Stimulated activated naive CD8-positive, alpha-beta T cell treated with anti-CD3 and anti-CD28 coated beads, Interleukin-15, amount 100 ng/mL, for 72 hours (primary cell): ENCODE results near the gene CFAP52.
"Not testable (repeated sequence)": the region's sequence is repeated elsewhere in the genome, so short reads cannot be mapped to it uniquely, and the experiment has no call there.

Experiments
- ATAC-seq: fragments of 150-1000 bp; cut with Tn5 transposase; 2 replicates; pipeline ENCODE4 v1.10.0; 2021; ENCODE audit warnings: mild to moderate bottlenecking, moderate library complexity
- DNase-seq, 2 donors: peaks; one replicate each; pipeline ENCODE4 v3.0.0; 2021 to 2022
- H3K27ac Mint-ChIP-seq, 2 donors: one replicate each; pipeline ENCODE4 v1.8.0; 2022; ENCODE audit warnings: mild to moderate bottlenecking in 2 of 2, mixed read lengths in 2 of 2, moderate library complexity in 2 of 2
- H3K27me3 Mint-ChIP-seq: one replicate; pipeline ENCODE4 v1.8.0; 2022; ENCODE audit warnings: mixed read lengths
- H3K4me1 Mint-ChIP-seq: one replicate; pipeline ENCODE4 v1.8.0; 2022; ENCODE audit warnings: mild to moderate bottlenecking, mixed read lengths
- H3K4me3 Mint-ChIP-seq, 2 donors: one replicate each; pipeline ENCODE4 v1.8.0; 2022; ENCODE audit warnings: mild to moderate bottlenecking in 2 of 2, mixed read lengths in 2 of 2, moderate library complexity in 1 of 2
- H3K9me3 Mint-ChIP-seq, 2 donors: one replicate each; pipeline ENCODE4 v1.8.0; 2022; ENCODE audit warnings: mixed read lengths in 2 of 2

The CFAP52 gene

GRCh38 chr17:9576521-9577372, at the start of gene CFAP52:
Gene CFAP52, plus strand, starts transcription at chr17:9576642. Its CDS starts 54 bp downstream, at chr17:9576696.
- Mint-ChIP-seq H3K27me3 (no peaks in the 10 kb centered on the region), H3K27ac (peak within 1 kb of the TSS; percentile 77 to 91), H3K4me3 (peak within 1 kb of the TSS; percentile 94 to 96), H3K9me3 (no peaks in the 10 kb centered on the region), H3K4me1 (peaks cover 24% of the 10 kb centered on the region)
- ATAC-seq: peak; percentile 75
- peak; percentile 66 to 75 for DNase-seq

GRCh38 chr17:9527788-9528187, 48.7 kb upstream of the CFAP52 start:
- Mint-ChIP-seq H3K27ac (no peak overlapping the region), H3K9me3 (no peaks in the 10 kb centered on the region), H3K4me1 (peaks cover 8% of the 10 kb centered on the region), H3K4me3 (no peak overlapping the region), H3K27me3 (no peaks in the 10 kb centered on the region)
- DNase-seq (no peak), ATAC-seq (no peak)

GRCh38 chr17:9529033-9529700, 47.3 kb upstream of the CFAP52 start:
- ATAC-seq: peak; percentile 98
- DNase-seq: no peak
- peak overlapping the region in 1 of 2 donors; percentile 74 for H3K27ac Mint-ChIP-seq

GRCh38 chr17:9531034-9531433, 45.4 kb upstream of the CFAP52 start:
- DNase-seq (no peak), ATAC-seq (no peak)
- no peak overlapping the region for H3K4me3 Mint-ChIP-seq
- H3K4me1 Mint-ChIP-seq: peaks cover 8% of the 10 kb centered on the region
- no peaks in the 10 kb centered on the region for H3K27me3 Mint-ChIP-seq
- H3K9me3 Mint-ChIP-seq: no peaks in the 10 kb centered on the region
- H3K27ac Mint-ChIP-seq: no peak overlapping the region

More at GRCh38 chr17:9529033-9529700, 47.3 kb upstream of the CFAP52 start:
- Mint-ChIP-seq H3K27me3 (no peaks in the 10 kb centered on the region), H3K4me3 (no peak overlapping the region), H3K9me3 (no peaks in the 10 kb centered on the region), H3K4me1 (peaks cover 8% of the 10 kb centered on the region)

- no peak for DNase-seq
- ATAC-seq: no peak
- no peaks in the 10 kb centered on the region for H3K9me3 Mint-ChIP-seq
- no peak overlapping the region for H3K27ac Mint-ChIP-seq
- H3K4me1 Mint-ChIP-seq: peaks cover 8% of the 10 kb centered on the region
- no peaks in the 10 kb centered on the region for H3K27me3 Mint-ChIP-seq
- no peak overlapping the region for H3K4me3 Mint-ChIP-seq
Measured at GRCh38 chr17:9532715-9533114, 43.7 kb upstream of the CFAP52 start.

- Mint-ChIP-seq H3K4me1 (peaks cover 8% of the 10 kb centered on the region), H3K4me3 (no peak overlapping the region), H3K9me3 (no peaks in the 10 kb centered on the region), H3K27me3 (no peaks in the 10 kb centered on the region), H3K27ac (no peak overlapping the region)
- DNase-seq (no peak), ATAC-seq (no peak)
Measured at GRCh38 chr17:9533441-9533840, 43.0 kb upstream of the CFAP52 start.

GRCh38 chr17:9536061-9536460, 40.4 kb upstream of the CFAP52 start:
- Mint-ChIP-seq H3K9me3 (no peaks in the 10 kb centered on the region), H3K4me1 (no peaks in the 10 kb centered on the region), H3K27ac (no peak overlapping the region), H3K4me3 (no peak overlapping the region), H3K27me3 (no peaks in the 10 kb centered on the region)
- DNase-seq (no peak), ATAC-seq (no peak)

- Mint-ChIP-seq H3K27me3 (no peaks in the 10 kb centered on the region), H3K9me3 (no peaks in the 10 kb centered on the region), H3K4me3 (no peak overlapping the region), H3K4me1 (no peaks in the 10 kb centered on the region), H3K27ac (no peak overlapping the region)
- DNase-seq: no peak
- no peak for ATAC-seq
Measured at GRCh38 chr17:9537177-9537776, 39.2 kb upstream of the CFAP52 start.

GRCh38 chr17:9538626-9539025, 37.8 kb upstream of the CFAP52 start:
- H3K27me3 Mint-ChIP-seq: no peaks in the 10 kb centered on the region
- H3K9me3 Mint-ChIP-seq: no peaks in the 10 kb centered on the region
- no peak overlapping the region for H3K4me3 Mint-ChIP-seq
- DNase-seq: no peak
- H3K4me1 Mint-ChIP-seq: no peaks in the 10 kb centered on the region
- ATAC-seq: no peak
- H3K27ac Mint-ChIP-seq: no peak overlapping the region

- H3K4me3 Mint-ChIP-seq: no peak overlapping the region
- H3K9me3 Mint-ChIP-seq: no peaks in the 10 kb centered on the region
- H3K4me1 Mint-ChIP-seq: no peaks in the 10 kb centered on the region
- DNase-seq: no peak
- no peak for ATAC-seq
- H3K27ac Mint-ChIP-seq: no peak overlapping the region
- H3K27me3 Mint-ChIP-seq: no peaks in the 10 kb centered on the region
Measured at GRCh38 chr17:9541718-9542117, 34.7 kb upstream of the CFAP52 start.

- ATAC-seq: no peak
Measured at GRCh38 chr17:9544221-9544620, 32.2 kb upstream of the CFAP52 start.

GRCh38 chr17:9549215-9549614, 27.2 kb upstream of the CFAP52 start:
- no peak for ATAC-seq
- H3K27me3 Mint-ChIP-seq: no peaks in the 10 kb centered on the region
- DNase-seq: no peak
- no peak overlapping the region for H3K4me3 Mint-ChIP-seq
- no peaks in the 10 kb centered on the region for H3K9me3 Mint-ChIP-seq
- H3K4me1 Mint-ChIP-seq: no peaks in the 10 kb centered on the region
- H3K27ac Mint-ChIP-seq: peak overlapping the region in 1 of 2 donors; percentile 13

More at GRCh38 chr17:9544221-9544620, 32.2 kb upstream of the CFAP52 start:
- no peak overlapping the region for H3K27ac Mint-ChIP-seq
- H3K4me3 Mint-ChIP-seq: no peak overlapping the region
- no peaks in the 10 kb centered on the region for H3K9me3 Mint-ChIP-seq
- no peaks in the 10 kb centered on the region for H3K27me3 Mint-ChIP-seq
- no peaks in the 10 kb centered on the region for H3K4me1 Mint-ChIP-seq
- no peak for DNase-seq

- ATAC-seq (no peak), DNase-seq (no peak)
- Mint-ChIP-seq H3K27ac (no peak overlapping the region), H3K4me1 (no peaks in the 10 kb centered on the region), H3K9me3 (no peaks in the 10 kb centered on the region), H3K4me3 (no peak overlapping the region), H3K27me3 (no peaks in the 10 kb centered on the region)
Measured at GRCh38 chr17:9553181-9553580, 23.3 kb upstream of the CFAP52 start.

- no peak overlapping the region for H3K27ac Mint-ChIP-seq
- no peaks in the 10 kb centered on the region for H3K4me1 Mint-ChIP-seq
- no peak overlapping the region for H3K4me3 Mint-ChIP-seq
- DNase-seq: no peak
- no peak for ATAC-seq
- no peaks in the 10 kb centered on the region for H3K27me3 Mint-ChIP-seq
- no peaks in the 10 kb centered on the region for H3K9me3 Mint-ChIP-seq
Measured at GRCh38 chr17:9553596-9553995, 22.8 kb upstream of the CFAP52 start.

- not testable (repeated sequence) for H3K27me3 Mint-ChIP-seq, H3K9me3 Mint-ChIP-seq, ATAC-seq, H3K4me1 Mint-ChIP-seq, H3K4me3 Mint-ChIP-seq
- H3K27ac Mint-ChIP-seq: peak overlapping the region in 1 of 2 donors; percentile 42
- DNase-seq: peak; percentile 18 to 52
Measured at GRCh38 chr17:9554715-9555114, 21.7 kb upstream of the CFAP52 start.

- no peak for DNase-seq
- Mint-ChIP-seq H3K27me3 (no peaks in the 10 kb centered on the region), H3K4me3 (no peak overlapping the region), H3K4me1 (no peaks in the 10 kb centered on the region), H3K27ac (no peak overlapping the region), H3K9me3 (no peaks in the 10 kb centered on the region)
- ATAC-seq: no peak
Measured at GRCh38 chr17:9557161-9557755, 19.2 kb upstream of the CFAP52 start.
